ENCODE results near the gene RABIF. TPM values are rescaled to one million over a fixed set of nuclear protein-coding genes. Genes with fewer than 3 reads are reported as not detected.
A peak's percentile ranks its signal among the peaks of the same experiment; 100 is the strongest.

RABIF gene
- total RNA-seq, 2 experiments from 2014 or later: 13.6 TPM

GRCh38 chr1:202862679-202863560 lies 26.0 kb downstream of the RABIF start:
- DNase-seq (no peak), ATAC-seq (no peak)
- Mint-ChIP-seq H3K4me1 (ENCODE audit: low read depth) (peaks cover 8% of the 10 kb centered on the region), H3K9me3 (ENCODE audit: insufficient read depth) (no peaks in the 10 kb centered on the region), H3K27ac (no peak overlapping the region), H3K27me3 (ENCODE audit: low read depth) (peaks cover 55% of the 10 kb centered on the region), H3K36me3 (ENCODE audit: low read depth) (no peaks in the 10 kb centered on the region), H3K4me3 (no peak overlapping the region)
- POLR2A ChIA-PET: interaction anchor here (1.0 kb wide), 1 partner anchor 90 kb away, joined by 4 read pairs; no protein-coding TSS in a partner anchor
- CTCF ChIA-PET: interaction anchor here (0.9 to 4.6 kb wide), 5 partner anchors 10 to 117 kb away, joined by 3 to 26 read pairs (median 4); no protein-coding TSS in a partner anchor

GRCh38 chr1:202861420-202862132 lies 27.4 kb downstream of the RABIF start:
- CTCF ChIA-PET: interaction anchor here (1.0 to 4.6 kb wide), 3 partner anchors 9 to 58 kb away, joined by 4 to 26 read pairs (median 4); no protein-coding TSS in a partner anchor
- Mint-ChIP-seq H3K4me1 (ENCODE audit: low read depth) (peaks cover 8% of the 10 kb centered on the region), H3K27ac (no peak overlapping the region), H3K9me3 (ENCODE audit: insufficient read depth) (no peaks in the 10 kb centered on the region), H3K27me3 (ENCODE audit: low read depth) (peaks cover 55% of the 10 kb centered on the region), H3K36me3 (ENCODE audit: low read depth) (no peaks in the 10 kb centered on the region), H3K4me3 (peak overlapping the region; percentile 68)
- DNase-seq: peak; percentile 58
- ATAC-seq: peak; percentile 89
- POLR2A ChIA-PET: interaction anchor here (1.2 kb wide), 1 partner anchor 13 kb away, joined by 3 read pairs; no protein-coding TSS in a partner anchor

GRCh38 chr1:202860744-202861419 lies 28.1 kb downstream of the RABIF start:
- no peaks in the 10 kb centered on the region for H3K36me3 Mint-ChIP-seq (ENCODE audit: low read depth)
- H3K9me3 Mint-ChIP-seq (ENCODE audit: insufficient read depth): no peaks in the 10 kb centered on the region
- H3K27me3 Mint-ChIP-seq (ENCODE audit: low read depth): peaks cover 54% of the 10 kb centered on the region
- H3K27ac Mint-ChIP-seq: no peak overlapping the region
- ATAC-seq (peak; percentile 66), DNase-seq (peak; percentile 48)
- ChIA-PET POLR2A (interaction anchor here (1.2 kb wide), 1 partner anchor 13 kb away, joined by 3 read pairs; no protein-coding TSS in a partner anchor), CTCF (interaction anchor here (0.9 to 4.6 kb wide), 4 partner anchors 8 to 142 kb away, joined by 3 to 26 read pairs (median 4); no protein-coding TSS in a partner anchor)
- H3K4me3 Mint-ChIP-seq: peak overlapping the region; percentile 68
- H3K4me1 Mint-ChIP-seq (ENCODE audit: low read depth): peaks cover 8% of the 10 kb centered on the region

- peaks cover 39% of the 10 kb centered on the region for H3K27me3 Mint-ChIP-seq (ENCODE audit: low read depth)
- H3K36me3 Mint-ChIP-seq (ENCODE audit: low read depth): no peaks in the 10 kb centered on the region
- ChIA-PET POLR2A (interaction anchor here (0.5 kb wide), 1 partner anchor 140 kb away, joined by 3 read pairs; no protein-coding TSS in a partner anchor), CTCF (interaction anchor here (0.6 to 1.8 kb wide), 2 partner anchors 51 to 141 kb away, joined by 3 to 4 read pairs; no protein-coding TSS in a partner anchor)
- H3K4me1 Mint-ChIP-seq (ENCODE audit: low read depth): peaks cover 8% of the 10 kb centered on the region
- no peaks in the 10 kb centered on the region for H3K9me3 Mint-ChIP-seq (ENCODE audit: insufficient read depth)
- ATAC-seq: no peak
- DNase-seq: no peak
- no peak overlapping the region for H3K27ac Mint-ChIP-seq
- H3K4me3 Mint-ChIP-seq: no peak overlapping the region
Observed at GRCh38 chr1:202858789-202859414, 30.0 kb downstream of the RABIF start.

GRCh38 chr1:202858331-202858730 lies 30.6 kb downstream of the RABIF start:
- POLR2A ChIA-PET: interaction anchor here (0.5 kb wide), 1 partner anchor 140 kb away, joined by 3 read pairs; no protein-coding TSS in a partner anchor
- DNase-seq: no peak
- ATAC-seq: no peak
- Mint-ChIP-seq H3K4me1 (ENCODE audit: low read depth) (peaks cover 8% of the 10 kb centered on the region), H3K27me3 (ENCODE audit: low read depth) (peaks cover 35% of the 10 kb centered on the region), H3K9me3 (ENCODE audit: insufficient read depth) (no peaks in the 10 kb centered on the region), H3K27ac (no peak overlapping the region), H3K4me3 (no peak overlapping the region), H3K36me3 (ENCODE audit: low read depth) (no peaks in the 10 kb centered on the region)
- CTCF ChIA-PET: interaction anchor here (1.8 kb wide), 1 partner anchor 141 kb away, joined by 4 read pairs; no protein-coding TSS in a partner anchor

- no peak overlapping the region for H3K4me3 Mint-ChIP-seq
- DNase-seq: no peak
- no peaks in the 10 kb centered on the region for H3K9me3 Mint-ChIP-seq (ENCODE audit: insufficient read depth)
- CTCF ChIA-PET: interaction anchor here (1.8 kb wide), 1 partner anchor 143 kb away, joined by 4 read pairs; no protein-coding TSS in a partner anchor
- no peak overlapping the region for H3K27ac Mint-ChIP-seq
- no peaks in the 10 kb centered on the region for H3K36me3 Mint-ChIP-seq (ENCODE audit: low read depth)
- no peak for ATAC-seq
- peaks cover 23% of the 10 kb centered on the region for H3K27me3 Mint-ChIP-seq (ENCODE audit: low read depth)
- POLR2A ChIA-PET: no interaction called here
- H3K4me1 Mint-ChIP-seq (ENCODE audit: low read depth): peaks cover 7% of the 10 kb centered on the region
Observed at GRCh38 chr1:202857136-202857610, 31.8 kb downstream of the RABIF start.

GRCh38 chr1:202856014-202856413 lies 32.9 kb downstream of the RABIF start:
- H3K9me3 Mint-ChIP-seq (ENCODE audit: insufficient read depth): no peaks in the 10 kb centered on the region
- no peaks in the 10 kb centered on the region for H3K36me3 Mint-ChIP-seq (ENCODE audit: low read depth)
- ChIA-PET CTCF (no interaction called here), POLR2A (no interaction called here)
- no peak overlapping the region for H3K4me3 Mint-ChIP-seq
- no peak overlapping the region for H3K27ac Mint-ChIP-seq
- ATAC-seq (no peak), DNase-seq (no peak)
- peaks cover 6% of the 10 kb centered on the region for H3K4me1 Mint-ChIP-seq (ENCODE audit: low read depth)
- H3K27me3 Mint-ChIP-seq (ENCODE audit: low read depth): peaks cover 13% of the 10 kb centered on the region

- no peak for ATAC-seq
- H3K9me3 Mint-ChIP-seq (ENCODE audit: insufficient read depth): no peaks in the 10 kb centered on the region
Observed at GRCh38 chr1:202854787-202855186, 34.2 kb downstream of the RABIF start.

GRCh38 chr1:202852163-202852904 lies 36.6 kb downstream of the RABIF start:
- ATAC-seq (peak; percentile 89), DNase-seq (peak; percentile 70)
- ChIA-PET POLR2A (no interaction called here), CTCF (interaction anchor here (0.8 to 3.8 kb wide), 9 partner anchors 10 to 148 kb away, joined by 3 to 26 read pairs (median 4); no protein-coding TSS in a partner anchor)
- Mint-ChIP-seq H3K9me3 (ENCODE audit: insufficient read depth) (no peaks in the 10 kb centered on the region), H3K36me3 (ENCODE audit: low read depth) (no peaks in the 10 kb centered on the region), H3K27me3 (ENCODE audit: low read depth) (no peaks in the 10 kb centered on the region), H3K27ac (no peak overlapping the region), H3K4me1 (ENCODE audit: low read depth) (peaks cover 13% of the 10 kb centered on the region), H3K4me3 (no peak overlapping the region)

More at GRCh38 chr1:202854787-202855186, 34.2 kb downstream of the RABIF start:
- Mint-ChIP-seq H3K4me1 (ENCODE audit: low read depth) (peaks cover 7% of the 10 kb centered on the region), H3K27ac (no peak overlapping the region), H3K27me3 (ENCODE audit: low read depth) (peaks cover 7% of the 10 kb centered on the region), H3K36me3 (ENCODE audit: low read depth) (no peaks in the 10 kb centered on the region), H3K4me3 (no peak overlapping the region)
- DNase-seq: no peak
- CTCF ChIA-PET: interaction anchor here (0.9 to 3.8 kb wide), 3 partner anchors 8 to 145 kb away, joined by 3 to 26 read pairs (median 3); no protein-coding TSS in a partner anchor
- POLR2A ChIA-PET: no interaction called here

All from activated CD8-positive, alpha-beta T cell treated with anti-CD3 and anti-CD28 coated beads, Interleukin-2, amount 10 ng/mL, durations not matched to agents 7 days and 5 days (primary cell).